ENCODE data around the gene SPTLC3. TPM values are rescaled to one million over a fixed set of nuclear protein-coding genes. Genes with fewer than 3 reads are reported as not detected.

The SPTLC3 gene
- total RNA-seq, 1 donor from 2014 or later: 0.46 TPM

DNA sequence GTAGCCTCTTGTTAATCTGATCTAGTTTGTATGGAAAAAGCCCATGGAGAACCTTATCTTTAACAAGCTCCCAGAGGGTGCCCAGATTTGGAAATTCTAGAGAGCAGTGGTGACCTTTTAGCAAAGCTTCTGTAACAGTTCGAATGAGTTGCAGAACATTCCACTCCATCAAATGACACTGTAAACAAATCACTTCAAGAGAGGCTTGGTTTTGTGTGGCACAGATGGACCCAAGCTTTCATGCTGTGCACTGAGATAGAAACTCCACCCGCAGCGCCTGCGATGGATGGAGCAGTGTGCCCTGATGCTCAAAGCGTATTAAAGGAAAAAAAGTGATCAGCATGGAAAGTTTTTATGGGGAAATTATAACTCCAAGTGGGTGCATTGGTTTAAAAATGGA is 157.2 kb downstream of the SPTLC3 start:
- no peak overlapping the region for H3K4me3 ChIP-seq (ENCODE audit: low read depth, low read length)
- no peak for TF ChIP-seq CTCF (conservative IDR thresholded peaks at IDR 0.05; ENCODE audit: low read depth, low read length)

GRCh38 chr20:13166437-13166836 is 157.7 kb downstream of the SPTLC3 start:
- H3K4me3 ChIP-seq (ENCODE audit: low read depth, low read length): no peak overlapping the region
- TF ChIP-seq CTCF (conservative IDR thresholded peaks at IDR 0.05; ENCODE audit: low read depth, low read length): no peak
- no peak for DNase-seq (ENCODE audit: low read depth)

More for the DNA sequence above, 157.2 kb downstream of the SPTLC3 start:
- no peak for DNase-seq (ENCODE audit: low read depth)

DNA sequence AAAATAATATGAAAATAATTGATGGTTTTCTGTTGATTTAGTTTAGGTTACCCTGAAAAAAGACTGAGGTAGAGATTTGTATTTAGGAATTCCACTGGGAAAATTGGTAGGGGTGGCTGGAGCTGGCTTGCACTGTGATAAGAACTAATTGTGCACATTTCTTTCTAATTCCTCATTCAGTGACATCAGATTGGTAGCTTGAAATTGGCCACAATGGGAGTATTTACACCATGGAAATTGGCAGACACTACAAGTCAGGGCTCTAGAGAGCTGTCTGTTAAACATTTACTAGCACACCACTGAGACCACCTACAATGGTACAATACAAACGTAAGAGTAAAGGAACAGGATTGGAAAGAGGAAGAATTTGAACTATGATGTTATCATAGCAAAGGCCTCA is 160.3 kb downstream of the SPTLC3 start:
- TF ChIP-seq CTCF (conservative IDR thresholded peaks at IDR 0.05; ENCODE audit: low read depth, low read length): no peak
- no peak overlapping the region for H3K4me3 ChIP-seq (ENCODE audit: low read depth, low read length)
- DNase-seq (ENCODE audit: low read depth): no peak

- TF ChIP-seq CTCF (conservative IDR thresholded peaks at IDR 0.05; ENCODE audit: low read depth, low read length): no peak
Observed at GRCh38 chr20:13170771-13171170, 162.0 kb downstream of the SPTLC3 start.

GRCh38 chr20:13173201-13173600 is 164.4 kb downstream of the SPTLC3 start:
- DNase-seq (ENCODE audit: low read depth): no peak
- no peak overlapping the region for H3K4me3 ChIP-seq (ENCODE audit: low read depth, low read length)
- TF ChIP-seq CTCF (conservative IDR thresholded peaks at IDR 0.05; ENCODE audit: low read depth, low read length): no peak

More at GRCh38 chr20:13170771-13171170, 162.0 kb downstream of the SPTLC3 start:
- H3K4me3 ChIP-seq (ENCODE audit: low read depth, low read length): no peak overlapping the region
- DNase-seq (ENCODE audit: low read depth): no peak

DNA sequence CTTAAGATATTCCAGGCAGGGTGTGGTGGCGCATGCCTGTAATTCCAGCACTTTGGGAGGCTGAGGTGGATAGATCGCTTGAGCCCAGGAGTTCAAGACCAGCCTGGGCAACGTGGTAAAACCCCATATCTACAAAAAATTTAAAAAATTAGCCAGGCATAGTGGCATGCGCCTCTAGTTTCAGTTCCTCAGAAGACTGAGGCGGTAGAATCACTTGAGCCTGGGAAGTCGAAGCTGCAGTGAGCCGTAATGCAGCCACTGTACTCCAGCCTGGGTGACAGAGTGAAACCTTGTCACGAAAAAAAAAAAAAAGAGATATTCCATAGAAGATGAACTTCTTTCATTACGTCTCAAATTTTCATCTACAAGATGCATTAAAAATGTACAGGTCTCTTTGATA is 165.6 kb downstream of the SPTLC3 start:
- no peak for TF ChIP-seq CTCF (conservative IDR thresholded peaks at IDR 0.05; ENCODE audit: low read depth, low read length)
- no peak overlapping the region for H3K4me3 ChIP-seq (ENCODE audit: low read depth, low read length)
- no peak for DNase-seq (ENCODE audit: low read depth)

DNA sequence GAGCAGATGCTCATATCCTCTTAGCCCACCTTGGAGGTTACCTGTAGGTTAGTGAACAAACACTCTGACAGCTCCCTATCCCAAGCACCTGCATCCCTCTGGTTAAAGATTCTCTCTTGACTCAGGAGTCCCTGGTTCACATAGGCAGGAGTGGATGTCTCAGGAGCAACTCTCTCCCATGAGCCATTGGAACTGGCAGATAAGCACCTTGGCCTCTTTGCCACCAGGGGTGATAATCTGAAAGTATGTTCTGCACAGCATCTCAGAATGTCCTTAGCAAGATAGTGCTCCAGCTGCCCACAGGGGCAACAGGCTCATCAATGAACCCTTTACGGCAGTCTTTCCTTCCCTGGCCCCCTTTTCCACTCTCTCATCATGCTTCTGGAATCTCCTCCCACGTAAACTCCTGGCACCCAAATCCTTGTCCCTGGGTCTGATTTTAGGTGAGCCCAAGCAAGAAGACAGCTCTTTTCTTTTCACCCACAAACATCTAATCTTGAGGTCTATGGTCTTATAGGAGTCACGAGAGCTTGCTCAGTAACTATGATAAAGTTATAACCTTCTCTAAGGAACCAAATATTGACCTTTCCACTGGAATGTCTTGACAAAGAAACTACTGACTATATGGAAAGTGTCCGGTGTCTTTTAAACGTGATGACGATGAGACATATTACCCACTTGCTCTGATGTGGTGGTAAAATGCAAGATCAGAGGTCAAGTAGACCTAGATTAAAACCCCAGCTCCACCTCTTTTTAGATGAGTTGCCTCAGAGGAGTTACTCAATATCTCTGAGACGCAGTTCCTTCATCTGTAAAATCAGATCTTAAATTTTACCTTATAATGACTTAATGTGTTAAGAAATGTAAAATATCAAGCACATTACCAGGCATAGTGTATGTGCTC is 172.5 kb downstream of the SPTLC3 start:
- no peak for TF ChIP-seq CTCF (conservative IDR thresholded peaks at IDR 0.05; ENCODE audit: low read depth, low read length)
- H3K4me3 ChIP-seq (ENCODE audit: low read depth, low read length): no peak overlapping the region
- no peak for DNase-seq (ENCODE audit: low read depth)

Data from epithelial cell of proximal tubule (primary cell).